Thymus (tissue), 11 donors: Measurements from ENCODE around the gene CD200. TPM values are rescaled to one million over a fixed set of nuclear protein-coding genes. Genes with fewer than 3 reads are reported as not detected.
"Not testable (repeated sequence)": the region's sequence is repeated elsewhere in the genome, so short reads cannot be mapped to it uniquely, and the experiment has no call there.

Source experiments
- DNase-seq, 9 donors: peaks; one replicate each; pipeline ENCODE4 v3.0.0-alpha.2; 2013; ENCODE audit warnings: low spot score in 9 of 9, low read depth in 6 of 9, missing footprints in 1 of 9
- H3K27ac ChIP-seq, 2 donors: one replicate each; pipeline ENCODE4 v1.5.1; 2013; ENCODE audit warnings: control low read depth in 1 of 2, low read depth in 1 of 2, low read length in 1 of 2, mild to moderate bottlenecking in 1 of 2, moderate library complexity in 1 of 2
- H3K27me3 ChIP-seq, 2 donors: one replicate each; pipeline ENCODE4 v1.5.1; 2013; ENCODE audit warnings: low read length in 1 of 2; ENCODE audit not compliant: control insufficient read depth in 2 of 2, insufficient read depth in 1 of 2
- H3K36me3 ChIP-seq, 2 donors: one replicate each; pipeline ENCODE4 v1.5.1; 2013; ENCODE audit warnings: low read length in 1 of 2, mild to moderate bottlenecking in 1 of 2, moderate library complexity in 1 of 2; ENCODE audit not compliant: control insufficient read depth in 2 of 2, insufficient read depth in 2 of 2
- H3K4me1 ChIP-seq, 2 donors: one replicate each; pipeline ENCODE4 v1.5.1; 2013; ENCODE audit warnings: low read length in 2 of 2; ENCODE audit not compliant: control insufficient read depth in 2 of 2, insufficient read depth in 2 of 2
- H3K4me3 ChIP-seq, 2 donors: one replicate each; pipeline ENCODE4 v1.5.1; 2013; ENCODE audit warnings: low read length in 2 of 2, control low read depth in 1 of 2, mild to moderate bottlenecking in 1 of 2
- H3K9me3 ChIP-seq, 2 donors: one replicate each; pipeline ENCODE4 v1.5.1; 2013; ENCODE audit warnings: low read length in 1 of 2, mild to moderate bottlenecking in 1 of 2; ENCODE audit not compliant: control insufficient read depth in 2 of 2, insufficient read depth in 1 of 2
- WGBS: extraction: QIAGEN DNeasy Blood & Tissue Kit; methylation state at CpG from one replicate; pipeline ENCODE4 v1.1.7; 2013; 5-methylcytosine and 5-hydroxymethylcytosine counted together
- polyA plus RNA-seq: library from polyadenylated mRNA; stranded (reverse); fragments of 200-250 nt; gene quantifications from one replicate; pipeline ENCODE4 v1.2.3, GENCODE V29; 2013
- total RNA-seq: library from RNA; stranded (reverse); fragments of 120-200 nt; gene quantifications from one replicate; pipeline ENCODE4 v1.2.4, GENCODE V29; 2013
- donor health status: healthy.

CD200 gene
- total and polyA plus RNA-seq, 2 donors = 20.0 to 23.5 TPM

- no peak overlapping the region for H3K4me3 ChIP-seq
- WGBS = 98% methylated on average over 1 of the region's 1 CpG
- H3K27me3 ChIP-seq = no peaks in the 10 kb centered on the region
Measured at GRCh38 chr3:112375117-112375516, 42.2 kb downstream of the CD200 start.

DNA sequence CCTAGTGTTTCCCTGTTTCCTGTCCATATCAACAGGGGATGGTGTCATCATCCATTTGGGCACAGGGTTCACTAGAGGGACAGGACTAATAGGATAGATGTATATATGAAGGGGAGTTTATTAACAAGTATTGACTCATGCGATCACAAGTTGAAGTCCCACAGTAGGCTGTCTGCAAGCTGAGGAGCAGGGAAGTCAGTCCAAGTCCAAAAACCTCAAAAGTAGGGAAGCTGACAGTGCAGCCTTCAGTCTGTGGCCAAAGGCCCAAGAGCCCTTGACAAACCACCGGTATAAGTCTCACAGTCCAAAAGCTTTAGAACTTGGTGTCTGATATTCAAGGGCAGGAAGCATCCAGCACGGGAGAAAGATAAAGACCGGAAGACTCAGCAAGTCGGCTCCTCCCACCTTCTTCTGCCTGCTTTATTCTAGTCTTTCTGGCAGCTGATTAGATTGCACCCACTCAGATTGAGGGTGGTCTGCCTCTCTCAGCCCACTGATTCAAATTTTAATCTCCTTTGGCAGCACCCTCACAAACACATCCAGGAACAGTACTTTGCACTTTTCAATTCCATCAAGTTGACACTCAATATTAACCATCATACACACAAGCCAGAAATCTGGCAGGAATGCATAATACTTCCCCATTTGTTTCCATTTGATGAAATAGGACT lies 43.4 kb downstream of the CD200 start:
- H3K36me3 ChIP-seq = no peaks in the 10 kb centered on the region
- DNase-seq = no peak
- H3K4me3 ChIP-seq = no peak overlapping the region
- H3K4me1 ChIP-seq = peaks cover 5 to 6% of the 10 kb centered on the region in 2 donors
- no peaks in the 10 kb centered on the region for H3K9me3 ChIP-seq
- H3K27me3 ChIP-seq = no peaks in the 10 kb centered on the region
- no peak overlapping the region for H3K27ac ChIP-seq
- 89% methylated on average over 5 of the region's 5 CpGs for WGBS

More at GRCh38 chr3:112375117-112375516, 42.2 kb downstream of the CD200 start:
- no peak for DNase-seq
- Histone ChIP-seq H3K4me1 (peaks cover 5 to 6% of the 10 kb centered on the region in 2 donors), H3K9me3 (no peaks in the 10 kb centered on the region), H3K27ac (no peak overlapping the region), H3K36me3 (no peaks in the 10 kb centered on the region)

GRCh38 chr3:112376992-112377391 lies 44.0 kb downstream of the CD200 start:
- Histone ChIP-seq H3K27me3 (no peaks in the 10 kb centered on the region), H3K9me3 (no peaks in the 10 kb centered on the region), H3K27ac (no peak overlapping the region), H3K4me1 (peaks cover 5 to 6% of the 10 kb centered on the region in 2 donors), H3K4me3 (no peak overlapping the region), H3K36me3 (no peaks in the 10 kb centered on the region)
- WGBS = 92% methylated on average over 1 of the region's 1 CpG
- no peak for DNase-seq

DNA sequence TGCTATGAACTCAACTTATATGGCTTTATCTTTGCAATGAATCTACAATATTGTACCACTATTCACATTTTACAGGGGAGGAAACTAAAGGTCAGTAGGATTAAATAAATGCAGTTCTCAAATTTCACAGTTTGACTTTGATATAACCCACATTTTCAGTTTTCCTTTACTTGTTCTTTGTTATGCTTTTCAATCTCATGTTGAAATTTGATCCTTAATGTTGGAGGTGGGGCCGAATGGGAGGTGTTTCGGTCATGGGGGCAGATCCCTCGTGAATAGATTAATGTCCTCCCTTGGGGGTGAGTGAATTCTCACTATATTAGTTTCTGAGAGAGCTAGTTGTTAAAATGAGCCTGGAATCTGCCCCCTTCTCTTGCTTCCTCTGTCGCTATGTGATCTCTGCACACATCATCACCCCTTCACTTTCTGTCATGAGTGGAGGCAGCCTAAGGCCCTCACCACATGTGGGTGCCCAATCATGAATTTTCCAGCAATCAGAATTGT lies 44.7 kb downstream of the CD200 start:
- no peak overlapping the region for H3K4me3 ChIP-seq
- DNase-seq = no peak
- no peaks in the 10 kb centered on the region for H3K36me3 ChIP-seq
- no peak overlapping the region for H3K27ac ChIP-seq
- H3K4me1 ChIP-seq = peaks cover 5 to 8% of the 10 kb centered on the region in 2 donors
- WGBS = 92% methylated on average over 4 of the region's 4 CpGs
- no peaks in the 10 kb centered on the region for H3K27me3 ChIP-seq
- H3K9me3 ChIP-seq = no peaks in the 10 kb centered on the region

DNA sequence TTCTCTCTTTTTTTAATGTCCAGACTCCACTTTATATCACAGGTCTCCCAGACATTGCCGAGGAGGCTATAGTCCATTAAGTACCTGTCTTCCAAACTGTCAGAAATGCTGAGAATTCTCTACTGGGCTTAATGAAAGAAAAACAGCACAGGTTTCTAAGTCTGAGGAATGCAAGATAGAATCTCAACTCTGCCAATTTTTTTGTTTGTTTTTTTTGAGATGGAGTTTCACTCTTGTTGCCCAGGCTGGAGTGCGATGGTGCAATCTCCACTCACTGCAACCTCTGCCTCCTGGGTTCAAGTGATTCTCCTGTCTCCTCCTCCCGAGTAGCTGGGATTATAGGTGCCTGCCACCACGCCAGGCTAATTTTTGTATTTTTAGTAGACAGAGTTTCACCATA lies 45.4 kb downstream of the CD200 start:
- not testable (repeated sequence) for H3K4me3 ChIP-seq, H3K36me3 ChIP-seq, H3K4me1 ChIP-seq, DNase-seq, H3K27me3 ChIP-seq, H3K27ac ChIP-seq, H3K9me3 ChIP-seq
- WGBS = 94% methylated on average over 4 of the region's 4 CpGs

DNA sequence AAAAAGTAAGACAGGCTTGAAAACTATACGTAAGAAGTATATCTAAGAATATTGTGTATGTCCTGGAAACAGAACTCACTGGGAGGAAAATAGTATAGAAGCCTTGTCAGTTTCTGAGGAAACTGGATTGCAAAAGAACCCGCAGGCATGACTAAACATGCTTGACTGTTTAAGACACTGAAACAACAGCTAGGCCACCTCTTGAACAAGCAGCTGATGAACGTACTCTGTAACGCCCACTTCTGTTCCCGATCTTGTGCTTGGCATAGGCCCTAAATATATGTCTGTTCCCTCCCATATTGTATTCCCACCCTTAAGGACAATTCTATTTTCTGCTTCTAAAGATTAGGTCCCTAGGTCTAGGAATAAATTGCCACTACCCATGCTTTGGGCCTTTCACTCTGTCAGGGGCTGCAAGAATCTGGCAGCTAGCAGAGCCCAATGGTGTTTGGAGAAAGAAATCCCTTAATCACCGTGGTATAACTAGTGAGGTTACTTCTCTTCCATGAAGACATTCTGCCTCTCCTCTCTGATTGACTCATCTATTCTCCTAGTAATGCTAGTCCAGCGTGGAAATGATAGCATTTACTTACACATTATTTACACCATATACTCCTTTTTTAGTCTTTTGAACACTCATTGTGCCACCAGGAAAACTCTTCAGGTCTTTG lies 46.2 kb downstream of the CD200 start:
- 74% methylated on average over 7 of the region's 7 CpGs for WGBS
- Histone ChIP-seq H3K36me3 (no peaks in the 10 kb centered on the region), H3K9me3 (no peaks in the 10 kb centered on the region), H3K4me1 (peaks cover 3 to 8% of the 10 kb centered on the region in 2 donors), H3K27me3 (no peaks in the 10 kb centered on the region), H3K27ac (peak overlapping the region in 1 of 2 donors; percentile 19), H3K4me3 (no peak overlapping the region)
- DNase-seq = no peak

DNA sequence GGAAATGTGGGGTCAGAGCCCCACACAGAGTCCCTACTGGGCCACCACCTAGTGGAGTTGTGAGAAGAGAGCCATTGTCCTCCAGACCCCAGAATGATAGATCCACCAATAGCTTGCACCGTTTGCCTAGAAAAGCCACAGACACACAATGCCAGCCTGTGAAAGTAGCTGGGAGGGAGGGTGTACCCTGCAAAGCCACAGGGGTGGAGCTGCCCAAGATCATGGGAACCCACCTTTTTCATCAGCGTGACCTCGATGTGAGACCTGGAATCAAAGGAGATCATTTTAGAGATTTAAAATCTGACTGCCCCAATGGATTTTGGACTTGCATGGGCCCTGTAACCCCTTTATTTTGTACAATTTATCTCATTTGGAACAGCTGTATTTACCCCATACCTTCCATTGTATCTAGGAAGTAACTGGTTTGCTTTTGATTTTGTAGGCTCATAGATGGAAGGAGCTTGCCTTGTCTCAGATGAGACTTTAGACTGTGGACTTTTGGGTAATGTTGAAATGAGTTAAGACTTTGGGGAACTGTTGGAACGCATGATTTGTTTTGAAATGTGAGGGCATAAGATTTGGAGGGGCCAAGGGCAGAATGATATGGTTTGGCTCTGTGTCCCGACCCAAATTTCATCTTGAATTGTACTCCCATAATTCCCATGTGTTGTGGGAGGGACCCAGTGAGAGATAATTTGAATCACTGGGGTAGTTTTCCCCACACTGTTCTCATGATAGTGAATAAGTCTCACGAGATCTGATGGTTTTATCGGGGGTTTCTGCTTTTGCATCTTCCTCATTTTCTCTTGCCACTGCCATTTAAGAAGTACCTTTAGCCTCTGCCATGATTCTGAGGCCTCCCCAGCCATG lies 49.0 kb downstream of the CD200 start:
- H3K36me3 ChIP-seq = no peaks in the 10 kb centered on the region

GRCh38 chr3:112382543-112383160 lies 49.7 kb downstream of the CD200 start:
- Histone ChIP-seq H3K27ac (no peak overlapping the region), H3K9me3 (no peaks in the 10 kb centered on the region), H3K4me3 (no peak overlapping the region), H3K27me3 (no peaks in the 10 kb centered on the region), H3K36me3 (no peaks in the 10 kb centered on the region), H3K4me1 (peaks cover 0 to 2% of the 10 kb centered on the region in 2 donors)
- DNase-seq = peak in 1 of 9 donors; percentile 33
- 58% methylated on average over 7 of the region's 7 CpGs for WGBS

More for the DNA sequence above, 49.0 kb downstream of the CD200 start:
- Histone ChIP-seq H3K4me3 (no peak overlapping the region), H3K9me3 (no peaks in the 10 kb centered on the region), H3K27ac (no peak overlapping the region), H3K27me3 (no peaks in the 10 kb centered on the region), H3K4me1 (peaks cover 0 to 2% of the 10 kb centered on the region in 2 donors)
- WGBS = 80% methylated on average over 7 of the region's 7 CpGs
- DNase-seq = no peak
